GM12878 (cell line): ENCODE measurements around the gene HDAC8. TPM values are rescaled to one million over a fixed set of nuclear protein-coding genes. Genes with fewer than 3 reads are reported as not detected.

Source experiments
- ATAC-seq: fragments of 200-7000 bp; cut with Tn5 transposase; 3 replicates; pipeline ENCODE4 v1.9.1; 2020; ENCODE audit warnings: mild to moderate bottlenecking, moderate library complexity
- BruUV-seq: library from RNA; stranded (reverse); fragments of 400-500 nt; replicated peaks from 2 replicates; lab custom pipeline; 2021; lab: Mats Ljungman, UMichigan
- CTCF ChIA-PET: fragments of 300-600 bp; sonication (Branson Sonifier 250); formaldehyde crosslinking; extraction: SDS; loops from one replicate; lab custom pipeline; 2021; ENCODE audit warnings: inconsistent platforms; lab: Yijun Ruan, JAX
- POLR2A ChIA-PET: fragments of 350-600 bp; formaldehyde crosslinking; extraction: SDS; loops from one replicate; lab custom pipeline; 2021; ENCODE audit warnings: inconsistent platforms; lab: Charles Lee
- RAD21 ChIA-PET: fragments of 300-600 bp; sonication (Branson Sonifier 250); formaldehyde crosslinking; loops from one replicate; lab custom pipeline; 2023; ENCODE audit warnings: antibody characterized with exemption; ENCODE audit not compliant: unreplicated experiment; lab: Charles Lee
- SMC1A ChIA-PET: fragments of 300-600 bp; sonication (Branson Sonifier 250); formaldehyde crosslinking; loops from one replicate; lab custom pipeline; 2023; ENCODE audit not compliant: unreplicated experiment, uncharacterized antibody; lab: Charles Lee
- DNase-seq: peaks from one replicate; pipeline ENCODE4 v3.0.0-alpha.2; 2011; ENCODE audit warnings: low read depth, low spot score
- FAIRE-seq: peaks from 3 replicates; lab custom pipeline; 2011; peaks lifted over from hg19 to GRCh38; lab: Jason Lieb, UNC
- H2AFZ ChIP-seq: 2 replicates; pipeline ENCODE4 v1.6.0; 2011; ENCODE audit warnings: low read depth, low read length, control low read depth; ENCODE audit not compliant: control insufficient read depth
- H3K27ac ChIP-seq: 2 replicates; pipeline ENCODE4 v1.5.1; 2011; ENCODE audit warnings: control low read depth; ENCODE audit not compliant: control insufficient read depth, insufficient read depth
- H3K27me3 ChIP-seq, 2 experiments: replicated peaks in 1 of 2; 2 replicates each; pipeline versions ENCODE4 v1.6.0 to v1.6.1; 2011; ENCODE audit warnings: low read length in 1 of 2; ENCODE audit not compliant: control insufficient read depth in 2 of 2, insufficient read depth in 2 of 2
- H3K36me3 ChIP-seq, 2 experiments: 2 replicates each; pipeline ENCODE4 v1.5.1; 2011; ENCODE audit warnings: low read length in 1 of 2; ENCODE audit not compliant: control insufficient read depth in 2 of 2, insufficient read depth in 2 of 2
- H3K4me1 ChIP-seq: 2 replicates; pipeline ENCODE4 v1.6.1; 2011; ENCODE audit warnings: mild to moderate bottlenecking, low read length, moderate library complexity, mixed read lengths; ENCODE audit not compliant: control insufficient read depth, insufficient read depth
- H3K4me2 ChIP-seq: 2 replicates; pipeline ENCODE4 v1.6.0; 2011; ENCODE audit warnings: control low read depth; ENCODE audit not compliant: control insufficient read depth, insufficient read depth
- H3K4me3 ChIP-seq: fragments of 200-600 bp; sonication (generic); 2 replicates; pipeline ENCODE4 v1.5.1; 2016
- H3K79me2 ChIP-seq: 2 replicates; pipeline ENCODE4 v1.6.0; 2011; ENCODE audit warnings: low read length; ENCODE audit not compliant: control insufficient read depth, insufficient read depth
- H3K9ac ChIP-seq: 2 replicates; pipeline ENCODE4 v1.8.0; 2011; ENCODE audit warnings: low read length, control low read depth, mixed read lengths; ENCODE audit not compliant: control insufficient read depth, insufficient read depth
- H3K9me3 ChIP-seq: replicated peaks from 3 replicates; pipeline ENCODE4 v1.5.1; 2011; ENCODE audit warnings: mild to moderate bottlenecking, low read length; ENCODE audit not compliant: control insufficient read depth, insufficient read depth
- H4K20me1 ChIP-seq: 2 replicates; pipeline ENCODE4 v1.6.0; 2011; ENCODE audit not compliant: control insufficient read depth, insufficient read depth
- BHLHE40 ChIP-seq, 2 experiments: fragments of 450-650 bp in 1 of 2; IDR thresholded peaks; 2 replicates each; pipeline ENCODE4 v1.6.1; 2011 to 2017; ENCODE audit warnings: low read depth in 2 of 2, borderline replicate concordance in 1 of 2, improper control_type of control experiment in 1 of 2, low read length in 1 of 2, mild to moderate bottlenecking in 1 of 2
- CHD1 ChIP-seq: IDR thresholded peaks from 2 replicates; pipeline ENCODE4 v1.6.1; 2012; ENCODE audit warnings: low read depth, low read length, improper control_type of control experiment
- CHD4 ChIP-seq: fragments of 200-600 bp; sonication (generic); IDR thresholded peaks from 2 replicates; pipeline ENCODE4 v1.6.1; 2016; ENCODE audit warnings: mild to moderate bottlenecking
- GABPA ChIP-seq: IDR thresholded peaks from 2 replicates; pipeline ENCODE4 v1.6.1; 2014; ENCODE audit warnings: antibody characterized with exemption, low read depth, mild to moderate bottlenecking, inconsistent platforms
- HDAC6 ChIP-seq: fragments of 200-600 bp; sonication (generic); IDR thresholded peaks from one replicate; pipeline ENCODE4 v1.8.0; 2017; ENCODE audit warnings: antibody characterized with exemption; ENCODE audit not compliant: unreplicated experiment
- NRF1 ChIP-seq: conservative IDR thresholded peaks from 2 replicates; pipeline ENCODE4 v1.6.1; 2011; ENCODE audit warnings: mild to moderate bottlenecking, low read depth, low read length, improper control_type of control experiment
- SMAD1 ChIP-seq: fragments of 450-650 bp; IDR thresholded peaks from 2 replicates; pipeline ENCODE4 v1.6.1; 2018; ENCODE audit warnings: mild to moderate bottlenecking, low read depth; ENCODE audit not compliant: partially characterized antibody
- ZNF217 ChIP-seq: fragments of 450-650 bp; IDR thresholded peaks from 2 replicates; pipeline ENCODE4 v1.6.1; 2017; ENCODE audit warnings: antibody characterized with exemption, mild to moderate bottlenecking
- ZNF24 ChIP-seq: fragments of 450-650 bp; IDR thresholded peaks from 2 replicates; pipeline ENCODE4 v1.6.1; 2017; ENCODE audit warnings: antibody characterized with exemption, mild to moderate bottlenecking
- WGBS: methylation state at CpG from one replicate; pipeline ENCODE4 v1.1.6; 2016; ENCODE audit warnings: low lambda C conversion rate; ENCODE audit not compliant: insufficient replicate concordance, insufficient coverage; ENCODE audit errors: missing lambda C conversion rate; 5-methylcytosine and 5-hydroxymethylcytosine counted together
- in situ Hi-C: fragments of 300-500 bp; cut with MboI; formaldehyde crosslinking; loops from 9 replicates; pipeline ENCODE4 v1.14.3; 2018; ENCODE audit warnings: mixed read lengths
- intact Hi-C: fragments of 100-400 bp; cut with micrococcal nuclease; formaldehyde crosslinking; loops from one replicate; pipeline ENCODE4 v1.14.2; 2022; ENCODE audit not compliant: unreplicated experiment
- polyA plus RNA-seq, 11 experiments: library from polyadenylated mRNA; depleted of rRNA in 4 of 11; unstranded in 6 of 11; stranded (reverse) in 5 of 11; fragments of >200 nt; fragmentation: Nextera tagmentation in 4 of 11; fragmentation: Illumina TruSeq in 1 of 11; extraction: Ambion mirVana in 4 of 11; extraction: Trizol in 1 of 11; gene quantifications; 1 replicate in 1 of 11; 2 replicates in 10 of 11; pipeline versions ENCODE4 v1.2.1 to v1.2.3, GENCODE V29; 2011 to 2016; ENCODE audit warnings: inconsistent platforms in 2 of 11, missing spikeins in 2 of 11, low read depth in 1 of 11
- total RNA-seq, 4 experiments: library from RNA; depleted of rRNA in 3 of 4; stranded (reverse); fragments of >200 nt in 3 of 4; fragmentation: Illumina TruSeq in 1 of 4; extraction: Trizol in 1 of 4; gene quantifications; 2 replicates each; pipeline versions ENCODE4 v1.2.1 to v1.2.3, GENCODE V29; 2013 to 2021
- TF ChIP-seq, protein P1 (sequence below): IDR thresholded peaks from 2 replicates; pipeline ENCODE4 v1.6.1; 2012; ENCODE audit warnings: mild to moderate bottlenecking, low read depth, low read length

Gene HDAC8
- total and polyA plus RNA-seq, 10 of the 15 experiments (the other 5 are each of a cell fraction or from before 2014, with no cell fraction given): 18.1 to 34.7 (median 29.1) TPM

DNA sequence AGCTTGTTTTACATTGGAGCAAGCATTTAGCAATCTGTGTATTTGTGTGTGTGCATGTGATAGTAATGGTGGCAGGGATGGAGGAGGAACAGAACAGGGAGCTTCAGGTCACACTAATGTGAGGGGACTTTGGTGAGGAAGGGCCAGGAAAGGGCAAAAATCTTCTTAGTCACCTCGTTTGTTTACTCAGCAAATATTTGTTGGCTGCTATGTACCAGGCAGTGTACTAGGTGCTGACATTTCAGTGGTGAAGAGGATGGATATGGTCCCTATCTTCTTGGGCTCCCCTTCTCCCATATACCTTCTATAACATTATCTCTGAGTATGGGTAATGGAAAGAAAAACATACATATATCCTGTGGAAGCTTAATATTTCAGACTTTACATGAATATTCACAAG lies 48.5 kb upstream of the HDAC8 start:
- POLR2A ChIA-PET: no interaction called here
- no peak overlapping the region for H3K27ac ChIP-seq
- no peaks in the 10 kb centered on the region for H4K20me1 ChIP-seq
- H3K36me3 ChIP-seq: no peaks in the 10 kb centered on the region
- SMC1A ChIA-PET: no interaction called here
- no peak overlapping the region for H3K9ac ChIP-seq
- H3K4me2 ChIP-seq: no peak overlapping the region
- intact Hi-C loops: no loop called here
- H3K79me2 ChIP-seq: no peaks in the 10 kb centered on the region
- in situ Hi-C loops: loop anchor here (5.0 kb wide), 1 partner anchor 51 kb away; no protein-coding TSS in a partner anchor
- H2AFZ ChIP-seq: no peak overlapping the region
- H3K4me1 ChIP-seq: no peaks in the 10 kb centered on the region
- RAD21 ChIA-PET: no interaction called here
- CTCF ChIA-PET: interaction anchor here (0.6 kb wide), 1 partner anchor 12 kb away, joined by 3 read pairs; no protein-coding TSS in a partner anchor
- H3K4me3 ChIP-seq: no peak overlapping the region
- no peak for FAIRE-seq
- WGBS: 0% methylated on average over 1 of the region's 1 CpG
- ATAC-seq: no peak
- no peaks in the 10 kb centered on the region for H3K27me3 ChIP-seq
- no peak for DNase-seq
- no peaks in the 10 kb centered on the region for H3K9me3 ChIP-seq
- TF ChIP-seq CHD1 (no peak), NRF1 (no peak), CHD4 (no peak), HDAC6 (no peak), GABPA (no peak), ZNF24 (no peak), ZNF217 (no peak), SMAD1 (no peak), BHLHE40 (IDR thresholded peaks at IDR 0.05; ENCODE audit: borderline replicate concordance in 1 of 2, low read depth in 2 of 2, low read length in 1 of 2) (no peak)
- TF ChIP-seq, protein P1, sequence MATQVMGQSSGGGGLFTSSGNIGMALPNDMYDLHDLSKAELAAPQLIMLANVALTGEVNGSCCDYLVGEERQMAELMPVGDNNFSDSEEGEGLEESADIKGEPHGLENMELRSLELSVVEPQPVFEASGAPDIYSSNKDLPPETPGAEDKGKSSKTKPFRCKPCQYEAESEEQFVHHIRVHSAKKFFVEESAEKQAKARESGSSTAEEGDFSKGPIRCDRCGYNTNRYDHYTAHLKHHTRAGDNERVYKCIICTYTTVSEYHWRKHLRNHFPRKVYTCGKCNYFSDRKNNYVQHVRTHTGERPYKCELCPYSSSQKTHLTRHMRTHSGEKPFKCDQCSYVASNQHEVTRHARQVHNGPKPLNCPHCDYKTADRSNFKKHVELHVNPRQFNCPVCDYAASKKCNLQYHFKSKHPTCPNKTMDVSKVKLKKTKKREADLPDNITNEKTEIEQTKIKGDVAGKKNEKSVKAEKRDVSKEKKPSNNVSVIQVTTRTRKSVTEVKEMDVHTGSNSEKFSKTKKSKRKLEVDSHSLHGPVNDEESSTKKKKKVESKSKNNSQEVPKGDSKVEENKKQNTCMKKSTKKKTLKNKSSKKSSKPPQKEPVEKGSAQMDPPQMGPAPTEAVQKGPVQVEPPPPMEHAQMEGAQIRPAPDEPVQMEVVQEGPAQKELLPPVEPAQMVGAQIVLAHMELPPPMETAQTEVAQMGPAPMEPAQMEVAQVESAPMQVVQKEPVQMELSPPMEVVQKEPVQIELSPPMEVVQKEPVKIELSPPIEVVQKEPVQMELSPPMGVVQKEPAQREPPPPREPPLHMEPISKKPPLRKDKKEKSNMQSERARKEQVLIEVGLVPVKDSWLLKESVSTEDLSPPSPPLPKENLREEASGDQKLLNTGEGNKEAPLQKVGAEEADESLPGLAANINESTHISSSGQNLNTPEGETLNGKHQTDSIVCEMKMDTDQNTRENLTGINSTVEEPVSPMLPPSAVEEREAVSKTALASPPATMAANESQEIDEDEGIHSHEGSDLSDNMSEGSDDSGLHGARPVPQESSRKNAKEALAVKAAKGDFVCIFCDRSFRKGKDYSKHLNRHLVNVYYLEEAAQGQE: no peak
- no TSS peak for BruUV-seq
